Thyroid gland (tissue), 4 donors: ENCODE results near the gene FAM131C. TPM values are rescaled to one million over a fixed set of nuclear protein-coding genes. Genes with fewer than 3 reads are reported as not detected.

Experiments used
- DNase-seq, 2 donors: peaks; one replicate each; pipeline ENCODE4 v3.0.0-alpha.2; 2019
- H3K27ac ChIP-seq, 3 donors: fragments of 200-600 bp; sonication (generic); 1 replicate in 2 of 3; 2 replicates in 1 of 3; pipeline ENCODE4 v1.5.1; 2016 to 2019; ENCODE audit warnings: mild to moderate bottlenecking in 1 of 3, moderate library complexity in 1 of 3
- H3K27me3 ChIP-seq: fragments of 200-600 bp; sonication (generic); one replicate; pipeline ENCODE4 v1.5.1; 2019
- H3K36me3 ChIP-seq, 2 donors: fragments of 200-600 bp; sonication (generic); one replicate each; pipeline ENCODE4 v1.5.1; 2016 to 2019
- H3K4me1 ChIP-seq, 2 donors: fragments of 200-600 bp; sonication (generic); one replicate each; pipeline ENCODE4 v1.5.1; 2017 to 2019
- H3K4me3 ChIP-seq, 3 donors: fragments of 200-600 bp; sonication (generic); replicated peaks in 1 of 3; 1 replicate in 2 of 3; 2 replicates in 1 of 3; pipeline ENCODE4 v1.5.1; 2016; ENCODE audit warnings: mild to moderate bottlenecking in 1 of 3
- H3K9me3 ChIP-seq: fragments of 200-600 bp; sonication (generic); one replicate; pipeline ENCODE4 v1.5.1; 2017
- POLR2A ChIP-seq, 2 donors: fragments of 450-650 bp; IDR thresholded peaks; one replicate each; pipeline ENCODE4 v1.6.1; 2017; ENCODE audit warnings: antibody characterized with exemption in 2 of 2, mild to moderate bottlenecking in 2 of 2, moderate library complexity in 1 of 2
- WGBS, 2 donors: methylation state at CpG; one replicate each; pipeline ENCODE4 v1.1.5; 2017; 5-methylcytosine and 5-hydroxymethylcytosine counted together
- intact Hi-C: fragments of 100-400 bp; cut with DNase I; formaldehyde crosslinking; loops from one replicate; pipeline ENCODE4 v1.15.1; 2023
- total RNA-seq, 4 donors: library from RNA; depleted of rRNA; stranded (reverse); fragments of >200 nt; gene quantifications; one replicate each; pipeline ENCODE4 v1.2.3, GENCODE V29; 2016
- TF ChIP-seq, protein P1 (sequence below), 6 experiments: fragments of 200-600 bp in 3 of 6; fragments of 450-650 bp in 3 of 6; sonication (generic) in 3 of 6; IDR thresholded peaks; one replicate each; pipeline ENCODE4 v1.5.1; 2016 to 2019; ENCODE audit warnings: antibody characterized with exemption in 6 of 6, mild to moderate bottlenecking in 2 of 6, inconsistent platforms in 1 of 6, moderate library complexity in 1 of 6

Gene FAM131C
- total RNA-seq, 4 donors from 2014 or later, result 0.42 to 2.7 (median 1.5) TPM

DNA sequence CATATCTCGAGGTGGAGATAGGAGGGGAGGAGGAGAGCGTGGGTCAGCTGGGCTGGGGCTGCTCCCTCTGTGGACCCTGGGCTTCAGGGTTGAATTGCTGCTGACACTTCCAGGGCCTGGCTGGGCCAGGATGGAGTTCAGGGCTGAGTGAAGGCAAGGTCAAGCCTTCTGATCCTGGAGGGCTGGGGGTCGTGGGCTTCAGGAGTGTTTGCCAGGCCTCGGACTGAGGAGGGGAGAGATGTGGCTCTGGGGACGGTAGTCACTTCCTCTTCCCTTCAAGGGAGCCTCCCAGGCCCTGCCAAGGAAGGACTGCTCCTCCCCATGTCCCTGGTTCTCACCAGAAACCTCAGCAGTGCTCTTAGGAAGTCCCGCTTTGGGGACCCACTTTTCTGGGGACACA is 12.1 kb upstream of the FAM131C start:
- intact Hi-C loops, result loop anchor here (10.0 kb wide), 1 partner anchor 49 kb away; no protein-coding TSS in a partner anchor
- TF ChIP-seq, protein P1, sequence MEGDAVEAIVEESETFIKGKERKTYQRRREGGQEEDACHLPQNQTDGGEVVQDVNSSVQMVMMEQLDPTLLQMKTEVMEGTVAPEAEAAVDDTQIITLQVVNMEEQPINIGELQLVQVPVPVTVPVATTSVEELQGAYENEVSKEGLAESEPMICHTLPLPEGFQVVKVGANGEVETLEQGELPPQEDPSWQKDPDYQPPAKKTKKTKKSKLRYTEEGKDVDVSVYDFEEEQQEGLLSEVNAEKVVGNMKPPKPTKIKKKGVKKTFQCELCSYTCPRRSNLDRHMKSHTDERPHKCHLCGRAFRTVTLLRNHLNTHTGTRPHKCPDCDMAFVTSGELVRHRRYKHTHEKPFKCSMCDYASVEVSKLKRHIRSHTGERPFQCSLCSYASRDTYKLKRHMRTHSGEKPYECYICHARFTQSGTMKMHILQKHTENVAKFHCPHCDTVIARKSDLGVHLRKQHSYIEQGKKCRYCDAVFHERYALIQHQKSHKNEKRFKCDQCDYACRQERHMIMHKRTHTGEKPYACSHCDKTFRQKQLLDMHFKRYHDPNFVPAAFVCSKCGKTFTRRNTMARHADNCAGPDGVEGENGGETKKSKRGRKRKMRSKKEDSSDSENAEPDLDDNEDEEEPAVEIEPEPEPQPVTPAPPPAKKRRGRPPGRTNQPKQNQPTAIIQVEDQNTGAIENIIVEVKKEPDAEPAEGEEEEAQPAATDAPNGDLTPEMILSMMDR (IDR thresholded peaks at IDR 0.05), result no peak
- TF ChIP-seq POLR2A (IDR thresholded peaks at IDR 0.05), result no peak
- WGBS, 2 donors, result 75 to 87% methylated on average over 3 to 6 of the region's 6 CpGs

DNA sequence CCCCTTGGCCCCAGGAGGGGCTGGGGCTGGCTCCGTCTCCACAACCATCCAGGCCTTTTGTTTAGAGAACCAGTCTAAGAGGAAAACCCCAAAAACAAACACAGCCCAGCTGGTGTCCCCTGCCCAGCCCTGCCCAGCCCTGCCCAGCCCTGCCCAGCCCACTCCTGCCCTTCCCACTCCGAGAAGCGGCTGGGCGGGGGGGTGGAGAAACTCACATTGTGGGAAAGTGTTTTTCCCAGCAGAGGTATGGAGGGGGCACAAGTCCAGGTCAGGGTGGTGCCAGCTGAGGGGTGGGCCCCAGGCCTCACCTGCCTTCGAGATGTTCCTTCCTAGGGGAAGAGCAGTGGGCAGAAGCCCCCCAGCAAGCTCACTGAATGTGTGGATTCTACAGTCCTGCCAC is 10.0 kb upstream of the FAM131C start:
- TF ChIP-seq, protein P1 (IDR thresholded peaks at IDR 0.05), result no peak
- no peak for TF ChIP-seq POLR2A (IDR thresholded peaks at IDR 0.05)
- Histone ChIP-seq H3K27me3 (no peaks in the 10 kb centered on the region), H3K4me3 (no peak overlapping the region), H3K4me1 (peaks cover 0 to 20% of the 10 kb centered on the region in 2 donors), H3K36me3 (no peaks in the 10 kb centered on the region), H3K27ac (no peak overlapping the region), H3K9me3 (no peaks in the 10 kb centered on the region)
- 77 to 87% methylated on average over 5 of the region's 5 CpGs for WGBS, 2 donors
- intact Hi-C loops, result loop anchor here (5.0 to 10.0 kb wide), 2 partner anchors 51 to 159 kb away; no protein-coding TSS in a partner anchor
- no peak for DNase-seq

More for the DNA sequence above, 12.1 kb upstream of the FAM131C start:
- no peaks in the 10 kb centered on the region for H3K36me3 ChIP-seq
- no peak for DNase-seq
- no peaks in the 10 kb centered on the region for H3K9me3 ChIP-seq
- H3K4me1 ChIP-seq, result peaks cover 0 to 12% of the 10 kb centered on the region in 2 donors
- no peaks in the 10 kb centered on the region for H3K27me3 ChIP-seq
- no peak overlapping the region for H3K4me3 ChIP-seq
- H3K27ac ChIP-seq, result no peak overlapping the region

DNA sequence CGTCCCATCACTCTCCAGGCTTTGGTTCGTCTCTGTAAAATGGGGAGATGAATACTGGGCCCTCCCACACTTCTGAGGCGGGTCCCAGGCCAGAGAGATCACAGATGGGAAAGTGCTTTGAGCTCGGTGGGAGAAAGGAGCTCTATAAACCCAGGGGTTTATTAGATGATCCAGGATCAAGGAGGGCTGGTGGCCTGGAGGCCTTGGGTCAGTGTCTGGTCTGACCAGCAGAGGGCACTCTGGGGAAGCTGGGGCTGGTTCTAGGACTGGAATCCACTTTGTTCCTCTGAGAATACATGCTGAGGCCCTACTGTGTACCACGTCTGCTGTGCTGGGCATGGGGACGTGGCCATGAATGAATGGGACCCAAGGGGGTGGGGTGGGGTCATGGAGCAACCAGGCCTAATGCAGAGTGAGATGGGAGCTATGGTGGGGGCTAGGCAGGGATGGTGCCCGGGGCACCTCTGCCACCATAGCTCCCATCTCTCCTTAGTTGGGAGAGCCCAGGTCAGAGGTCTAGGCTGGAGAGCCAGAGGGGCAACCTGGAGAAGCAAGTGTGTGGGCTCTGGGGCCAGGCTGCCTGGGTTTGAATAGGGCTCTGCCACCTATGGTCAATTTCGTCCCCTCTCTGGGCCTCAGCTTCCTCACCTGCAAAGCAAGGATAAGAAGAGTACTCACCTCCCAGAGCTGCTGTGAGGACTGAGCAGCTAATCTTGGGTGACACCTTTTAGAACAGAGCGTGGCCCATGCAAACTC is 9.0 kb upstream of the FAM131C start:
- TF ChIP-seq, protein P1 (IDR thresholded peaks at IDR 0.05), result peak; percentile 68 to 85 (median 72)
- TF ChIP-seq POLR2A (IDR thresholded peaks at IDR 0.05), result no peak
- DNase-seq, result peak; percentile 58 to 60
- intact Hi-C loops, result loop anchor here (5.0 to 10.0 kb wide), 2 partner anchors 52 to 160 kb away; no protein-coding TSS in a partner anchor

DNA sequence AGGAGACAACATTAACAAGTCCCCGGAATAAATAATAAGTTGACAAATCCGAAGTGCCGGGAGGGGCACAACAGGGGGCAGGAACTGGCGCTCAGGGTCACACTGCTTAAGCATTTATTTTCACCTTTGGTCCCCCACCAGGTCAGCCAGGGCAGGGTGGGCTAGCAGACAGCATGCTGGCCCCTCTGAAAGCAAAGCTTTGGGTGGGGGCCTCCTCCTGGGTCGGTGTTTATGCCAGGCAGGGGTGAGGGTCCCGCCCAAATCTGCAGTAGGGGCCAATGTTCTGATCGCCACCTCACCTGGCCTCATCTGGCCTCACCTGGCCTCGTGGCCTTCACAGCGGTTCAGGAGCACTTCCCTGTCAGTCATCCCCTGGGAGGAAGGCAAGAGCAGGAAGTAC is 8.2 kb upstream of the FAM131C start:
- WGBS, 2 donors, result 80 to 84% methylated on average over 9 of the region's 9 CpGs
- Histone ChIP-seq H3K27me3 (no peaks in the 10 kb centered on the region), H3K4me1 (peaks cover 0 to 18% of the 10 kb centered on the region in 2 donors), H3K27ac (no peak overlapping the region), H3K36me3 (no peaks in the 10 kb centered on the region), H3K9me3 (no peaks in the 10 kb centered on the region), H3K4me3 (no peak overlapping the region)
- TF ChIP-seq POLR2A (IDR thresholded peaks at IDR 0.05), result no peak
- TF ChIP-seq, protein P1 (IDR thresholded peaks at IDR 0.05), result no peak
- intact Hi-C loops, result loop anchor here (5.0 to 10.0 kb wide), 2 partner anchors 53 to 161 kb away; no protein-coding TSS in a partner anchor
- DNase-seq, result no peak

More for the DNA sequence above, 9.0 kb upstream of the FAM131C start:
- Histone ChIP-seq H3K27me3 (no peaks in the 10 kb centered on the region), H3K4me3 (no peak overlapping the region), H3K27ac (no peak overlapping the region), H3K9me3 (no peaks in the 10 kb centered on the region), H3K4me1 (peaks cover 0 to 13% of the 10 kb centered on the region in 2 donors), H3K36me3 (no peaks in the 10 kb centered on the region)
- WGBS, 2 donors, result 76 to 81% methylated on average over 7 to 9 of the region's 9 CpGs
